Uterus (tissue), 2 donors: ENCODE data around the gene UNC5CL.

Experiments
- CTCF ChIP-seq, 4 experiments: fragments of 200-600 bp in 2 of 4; fragments of 450-650 bp in 2 of 4; sonication (generic) in 2 of 4; IDR thresholded peaks; one replicate each; pipeline ENCODE4 v1.5.1; 2016 to 2019; ENCODE audit warnings: antibody characterized with exemption in 4 of 4, mild to moderate bottlenecking in 2 of 4, moderate library complexity in 1 of 4
- POLR2A ChIP-seq, 2 donors: fragments of 450-650 bp; IDR thresholded peaks; one replicate each; pipeline ENCODE4 v1.6.1; 2016; ENCODE audit warnings: antibody characterized with exemption in 2 of 2, mild to moderate bottlenecking in 1 of 2, moderate library complexity in 1 of 2

- no peak for TF ChIP-seq CTCF (IDR thresholded peaks at IDR 0.05)
- no peak for TF ChIP-seq POLR2A (IDR thresholded peaks at IDR 0.05)
These were observed 61.3 kb downstream of the UNC5CL start for GRCh38 chr6:40977695-40978094.
